ENCODE data around the gene SNED1. TPM values are rescaled to one million over a fixed set of nuclear protein-coding genes. Genes with fewer than 3 reads are reported as not detected.

The SNED1 gene
- total and polyA plus RNA-seq, 9 of the 15 experiments (the other 6 are each of a cell fraction or from before 2014, with no cell fraction given): 0.03 to 0.07 (median 0.05) TPM; not detected in 5

DNA sequence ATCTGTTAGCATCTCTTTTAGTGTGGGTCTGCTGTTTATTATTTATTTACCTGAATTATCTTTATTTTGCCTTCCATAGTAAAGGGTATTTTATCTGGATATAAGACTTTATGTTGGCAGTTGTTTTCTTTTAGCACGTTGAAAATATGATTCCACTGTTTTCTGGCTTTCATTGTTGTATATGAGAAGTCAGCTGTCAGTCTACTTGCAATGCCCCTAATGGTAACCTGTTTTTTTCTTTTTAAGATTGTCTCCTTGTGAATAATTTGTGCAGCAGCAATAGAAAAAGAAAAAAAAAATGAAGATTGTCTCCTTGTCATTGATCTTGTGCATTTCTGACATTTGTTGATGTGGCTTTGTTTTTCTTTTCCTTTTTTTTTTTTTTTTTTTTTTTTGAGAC, 27.2 kb downstream of the SNED1 start (continued):
- TF ChIP-seq XRCC3 (IDR thresholded peaks at IDR 0.05) (0 out of 2 replicates have a peak, but pooled peaks have one; percentile 36), ARNT (IDR thresholded peaks at IDR 0.05) (0 out of 4 replicates have a peak, but pooled peaks of 1 of the 2 experiments have one; percentile 25), ARID2 (IDR thresholded peaks at IDR 0.05) (no peak), TRIM24 (IDR thresholded peaks at IDR 0.05) (0 out of 4 replicates have a peak, but pooled peaks of 1 of the 2 experiments have one; percentile 28)
- TF ChIP-seq, protein P1, sequence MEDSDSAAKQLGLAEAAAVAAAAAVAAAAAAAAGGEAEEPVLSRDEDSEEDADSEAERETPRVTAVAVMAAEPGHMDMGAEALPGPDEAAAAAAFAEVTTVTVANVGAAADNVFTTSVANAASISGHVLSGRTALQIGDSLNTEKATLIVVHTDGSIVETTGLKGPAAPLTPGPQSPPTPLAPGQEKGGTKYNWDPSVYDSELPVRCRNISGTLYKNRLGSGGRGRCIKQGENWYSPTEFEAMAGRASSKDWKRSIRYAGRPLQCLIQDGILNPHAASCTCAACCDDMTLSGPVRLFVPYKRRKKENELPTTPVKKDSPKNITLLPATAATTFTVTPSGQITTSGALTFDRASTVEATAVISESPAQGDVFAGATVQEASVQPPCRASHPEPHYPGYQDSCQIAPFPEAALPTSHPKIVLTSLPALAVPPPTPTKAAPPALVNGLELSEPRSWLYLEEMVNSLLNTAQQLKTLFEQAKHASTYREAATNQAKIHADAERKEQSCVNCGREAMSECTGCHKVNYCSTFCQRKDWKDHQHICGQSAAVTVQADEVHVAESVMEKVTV (CRISPR knock-in tag; IDR thresholded peaks at IDR 0.05): no peak

DNA sequence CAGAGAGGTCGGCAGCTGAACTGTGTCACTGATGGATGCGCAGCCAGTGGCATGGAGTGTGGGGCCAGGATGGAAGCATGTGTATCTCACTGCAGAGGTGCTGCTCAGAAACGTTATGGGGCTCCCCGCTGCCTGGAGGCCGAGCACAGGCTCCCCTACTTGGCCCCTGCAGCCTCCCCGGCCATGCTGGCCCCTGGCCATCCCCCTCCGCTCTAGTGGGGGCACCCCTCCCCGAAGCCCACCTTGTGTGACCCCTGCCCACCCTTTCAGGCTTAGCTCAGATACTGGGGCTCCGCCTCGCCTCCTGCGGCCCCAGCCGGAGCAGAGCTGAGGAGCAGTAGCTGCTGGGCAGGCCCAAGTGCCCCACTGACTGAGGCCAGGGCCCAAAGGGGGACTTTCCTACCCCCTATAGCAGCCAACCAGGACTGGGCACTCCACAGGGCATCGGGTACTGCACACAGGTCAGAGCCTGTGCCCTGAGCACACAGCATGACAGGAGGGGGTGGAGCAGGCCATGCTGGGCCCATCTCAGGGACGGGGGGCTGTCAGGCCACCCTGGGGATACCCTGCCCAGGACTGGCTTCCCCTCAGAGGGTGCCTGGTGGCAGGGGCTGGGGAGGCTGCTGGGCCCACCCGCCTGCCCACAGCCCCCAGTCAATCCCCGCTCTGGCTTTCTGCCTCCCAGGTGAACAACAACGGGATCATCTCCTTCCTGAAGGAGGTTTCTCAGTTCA, 31.3 kb downstream of the SNED1 start:
- no peak for ATAC-seq
- POLR2A ChIA-PET: no interaction called here

More for the DNA sequence above, 31.3 kb downstream of the SNED1 start:
- H4K20me1 ChIP-seq (replicated peaks; ENCODE audit: control insufficient read depth, insufficient read depth, low read length): no peaks in the 10 kb centered on the region
- TF ChIP-seq FOXK2 (conservative IDR thresholded peaks at IDR 0.05 in 1 of 2, IDR thresholded peaks at IDR 0.05 in 1 of 2; ENCODE audit: low read depth in 2 of 2) (no peak), GATA2 (CRISPR knock-in tag; IDR thresholded peaks at IDR 0.05) (no peak), ZNF445 (CRISPR knock-in tag; IDR thresholded peaks at IDR 0.05; ENCODE audit: low read depth) (no peak), CREM (IDR thresholded peaks at IDR 0.05; ENCODE audit: low read depth) (no peak)
- TF ChIP-seq, protein P2, sequence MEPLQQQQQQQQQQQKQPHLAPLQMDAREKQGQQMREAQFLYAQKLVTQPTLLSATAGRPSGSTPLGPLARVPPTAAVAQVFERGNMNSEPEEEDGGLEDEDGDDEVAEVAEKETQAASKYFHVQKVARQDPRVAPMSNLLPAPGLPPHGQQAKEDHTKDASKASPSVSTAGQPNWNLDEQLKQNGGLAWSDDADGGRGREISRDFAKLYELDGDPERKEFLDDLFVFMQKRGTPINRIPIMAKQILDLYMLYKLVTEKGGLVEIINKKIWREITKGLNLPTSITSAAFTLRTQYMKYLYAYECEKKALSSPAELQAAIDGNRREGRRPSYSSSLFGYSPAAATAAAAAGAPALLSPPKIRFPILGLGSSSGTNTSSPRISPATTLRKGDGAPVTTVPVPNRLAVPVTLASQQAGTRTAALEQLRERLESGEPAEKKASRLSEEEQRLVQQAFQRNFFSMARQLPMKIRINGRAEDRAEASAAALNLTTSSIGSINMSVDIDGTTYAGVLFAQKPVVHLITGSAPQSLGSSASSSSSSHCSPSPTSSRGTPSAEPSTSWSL (CRISPR knock-in tag; IDR thresholded peaks at IDR 0.05; ENCODE audit: borderline replicate concordance): no peak
- TF ChIP-seq, protein P3, sequence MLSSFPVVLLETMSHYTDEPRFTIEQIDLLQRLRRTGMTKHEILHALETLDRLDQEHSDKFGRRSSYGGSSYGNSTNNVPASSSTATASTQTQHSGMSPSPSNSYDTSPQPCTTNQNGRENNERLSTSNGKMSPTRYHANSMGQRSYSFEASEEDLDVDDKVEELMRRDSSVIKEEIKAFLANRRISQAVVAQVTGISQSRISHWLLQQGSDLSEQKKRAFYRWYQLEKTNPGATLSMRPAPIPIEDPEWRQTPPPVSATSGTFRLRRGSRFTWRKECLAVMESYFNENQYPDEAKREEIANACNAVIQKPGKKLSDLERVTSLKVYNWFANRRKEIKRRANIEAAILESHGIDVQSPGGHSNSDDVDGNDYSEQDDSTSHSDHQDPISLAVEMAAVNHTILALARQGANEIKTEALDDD (IDR thresholded peaks at IDR 0.05): no peak
- no peaks in the 10 kb centered on the region for H3K9me1 ChIP-seq (ENCODE audit: control insufficient read depth, insufficient read depth, low read length)
- WGBS (ENCODE audit: insufficient coverage, low coverage, missing lambda C conversion rate): 0% methylated on average over 3 of the region's 17 CpGs
- no peak overlapping the region for H3K4me2 ChIP-seq (ENCODE audit: insufficient read depth, low read length)
- intact Hi-C loops (cut with micrococcal nuclease) (no loop called here), in situ Hi-C loops (cut with MboI) (no loop called here)
- H3K27me3 ChIP-seq (ENCODE audit: control insufficient read depth in 2 of 2, insufficient read depth in 2 of 2, low read length in 2 of 2): peaks cover 0 to 21% of the 10 kb centered on the region in 2 experiments; a peak in 2 of 5 replicates
- no peaks in the 10 kb centered on the region for H3K36me3 ChIP-seq (ENCODE audit: control insufficient read depth, insufficient read depth, low read length)
- CTCF ChIA-PET (ENCODE audit: low intra/inter-chr PET ratio): no interaction called here
- H3K27ac ChIP-seq (ENCODE audit: extremely low read depth, low read depth, low read length): no peak overlapping the region
- DNase-seq (ENCODE audit: extremely low read depth in 1 of 4, low spot score in 3 of 4): no peak
- no peaks in the 10 kb centered on the region for H3K79me2 ChIP-seq (ENCODE audit: control insufficient read depth, insufficient read depth, low read length)
- BruUV-seq (replicated peaks): no TSS peak
- no peak for FAIRE-seq
- peaks cover 0 to 5% of the 10 kb centered on the region in 2 experiments; a peak in 2 of 5 replicates for H3K4me1 ChIP-seq (replicated peaks in 1 of 2; ENCODE audit: control insufficient read depth in 2 of 2, insufficient read depth in 2 of 2, low read length in 2 of 2)
- no peaks in the 10 kb centered on the region; the same call in 1 of the 2 replicates for H3K9me3 ChIP-seq (replicated peaks; ENCODE audit: control insufficient read depth, insufficient read depth, low read depth, low read length)
- H3K4me3 ChIP-seq: no peak overlapping the region
- H2AFZ ChIP-seq (ENCODE audit: low read depth, low read length): no peak overlapping the region
- H3K9ac ChIP-seq (ENCODE audit: insufficient read depth in 1 of 2, low read depth in 2 of 2, low read length in 2 of 2): no peak overlapping the region
